ENCODE results near the gene OPHN1.

DNA sequence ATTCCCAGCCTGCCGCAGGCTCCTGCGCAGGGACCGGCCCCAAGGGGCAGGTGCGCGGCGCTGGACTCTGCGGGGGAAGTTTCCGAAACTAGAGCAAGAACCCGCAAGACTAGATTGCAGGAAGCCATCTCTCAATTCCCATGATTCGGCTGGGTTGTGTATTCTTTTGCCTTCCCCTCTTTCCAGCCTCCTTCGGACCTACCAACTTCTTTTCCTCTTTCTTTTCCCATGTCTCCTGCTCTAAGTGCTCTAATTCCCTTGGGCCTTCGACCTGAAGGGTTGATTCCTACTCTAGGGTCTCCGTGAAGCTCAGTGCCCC lies 645 bp upstream of the OPHN1 start:
- TF ChIP-seq, protein P1, sequence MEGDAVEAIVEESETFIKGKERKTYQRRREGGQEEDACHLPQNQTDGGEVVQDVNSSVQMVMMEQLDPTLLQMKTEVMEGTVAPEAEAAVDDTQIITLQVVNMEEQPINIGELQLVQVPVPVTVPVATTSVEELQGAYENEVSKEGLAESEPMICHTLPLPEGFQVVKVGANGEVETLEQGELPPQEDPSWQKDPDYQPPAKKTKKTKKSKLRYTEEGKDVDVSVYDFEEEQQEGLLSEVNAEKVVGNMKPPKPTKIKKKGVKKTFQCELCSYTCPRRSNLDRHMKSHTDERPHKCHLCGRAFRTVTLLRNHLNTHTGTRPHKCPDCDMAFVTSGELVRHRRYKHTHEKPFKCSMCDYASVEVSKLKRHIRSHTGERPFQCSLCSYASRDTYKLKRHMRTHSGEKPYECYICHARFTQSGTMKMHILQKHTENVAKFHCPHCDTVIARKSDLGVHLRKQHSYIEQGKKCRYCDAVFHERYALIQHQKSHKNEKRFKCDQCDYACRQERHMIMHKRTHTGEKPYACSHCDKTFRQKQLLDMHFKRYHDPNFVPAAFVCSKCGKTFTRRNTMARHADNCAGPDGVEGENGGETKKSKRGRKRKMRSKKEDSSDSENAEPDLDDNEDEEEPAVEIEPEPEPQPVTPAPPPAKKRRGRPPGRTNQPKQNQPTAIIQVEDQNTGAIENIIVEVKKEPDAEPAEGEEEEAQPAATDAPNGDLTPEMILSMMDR (conservative IDR thresholded peaks at IDR 0.05) = no peak
- no peak for TF ChIP-seq ZFX (IDR thresholded peaks at IDR 0.05)

Data from C4-2B (cell line).